DOHH2 (cell line): ENCODE measurements around the gene SNX33.
A peak's percentile ranks its signal among the peaks of the same experiment; 100 is the strongest.
"Not testable (repeated sequence)": the region's sequence is repeated elsewhere in the genome, so short reads cannot be mapped to it uniquely, and the experiment has no call there.

ENCODE experiments used
- H3F3A ChIP-seq: fragments of 200-600 bp; sonication (generic), shearing (Covaris generic); 2 replicates; pipeline ENCODE4 v1.6.0; 2016; ENCODE audit warnings: antibody characterized with exemption, mild to moderate bottlenecking; ENCODE audit not compliant: control insufficient read depth, insufficient read depth
- H3K27ac ChIP-seq: fragments of 200-600 bp; sonication (generic); 2 replicates; pipeline ENCODE4 v1.5.1; 2014; ENCODE audit warnings: low read depth, mild to moderate bottlenecking, low read length, moderate library complexity
- H3K27me3 ChIP-seq: fragments of 200-600 bp; sonication (generic); 2 replicates; pipeline ENCODE4 v1.6.1; 2014; ENCODE audit warnings: mild to moderate bottlenecking, low read length, mixed read lengths; ENCODE audit not compliant: control insufficient read depth
- H3K36me3 ChIP-seq: fragments of 200-600 bp; sonication (generic); 2 replicates; pipeline ENCODE4 v1.6.1; 2014; ENCODE audit warnings: mild to moderate bottlenecking, low read length, moderate library complexity, mixed read lengths; ENCODE audit not compliant: control insufficient read depth
- H3K4me1 ChIP-seq: fragments of 200-600 bp; sonication (generic); 2 replicates; pipeline ENCODE4 v1.6.1; 2014; ENCODE audit warnings: mild to moderate bottlenecking, low read length, mixed read lengths; ENCODE audit not compliant: control insufficient read depth
- H3K4me2 ChIP-seq: fragments of 200-600 bp; sonication (generic); 2 replicates; pipeline ENCODE4 v1.6.0; 2014; ENCODE audit warnings: mild to moderate bottlenecking, low read length, moderate library complexity
- H3K4me3 ChIP-seq: fragments of 200-600 bp; sonication (generic); 2 replicates; pipeline ENCODE4 v1.5.1; 2014; ENCODE audit warnings: mild to moderate bottlenecking, low read length, mixed read lengths
- H3K79me2 ChIP-seq: fragments of 200-600 bp; sonication (generic); 2 replicates; pipeline ENCODE4 v1.6.1; 2014; ENCODE audit warnings: mild to moderate bottlenecking, low read length, mixed read lengths; ENCODE audit not compliant: control insufficient read depth
- H3K9me2 ChIP-seq: fragments of 200-600 bp; sonication (generic); replicated peaks from 2 replicates; pipeline ENCODE4 v1.6.1; 2014; ENCODE audit warnings: mild to moderate bottlenecking, low read length, mixed read lengths; ENCODE audit not compliant: control insufficient read depth
- H3K9me3 ChIP-seq: fragments of 200-600 bp; sonication (generic); 2 replicates; pipeline ENCODE4 v1.6.1; 2014; ENCODE audit warnings: antibody characterized with exemption, low read length, mixed read lengths; ENCODE audit not compliant: control insufficient read depth, insufficient read depth
- H4K20me1 ChIP-seq: fragments of 200-600 bp; sonication (generic); 2 replicates; pipeline ENCODE4 v1.6.0; 2014; ENCODE audit warnings: low read depth, mild to moderate bottlenecking, antibody characterized with exemption, low read length, moderate library complexity; ENCODE audit not compliant: control insufficient read depth, insufficient read depth
- CTCF ChIP-seq: fragments of 200-600 bp; sonication (generic); IDR thresholded peaks from one replicate; pipeline ENCODE4 v1.5.1; 2014; ENCODE audit warnings: antibody characterized with exemption, mild to moderate bottlenecking, low read depth, low read length; ENCODE audit not compliant: poor library complexity, severe bottlenecking
- EZH2phosphoT487 ChIP-seq: fragments of 200-600 bp; sonication (generic); IDR thresholded peaks from 2 replicates; pipeline ENCODE4 v1.6.1; 2017; ENCODE audit warnings: borderline replicate concordance, mild to moderate bottlenecking, antibody characterized with exemption, low read length, moderate library complexity, mixed read lengths

The SNX33 gene

DNA sequence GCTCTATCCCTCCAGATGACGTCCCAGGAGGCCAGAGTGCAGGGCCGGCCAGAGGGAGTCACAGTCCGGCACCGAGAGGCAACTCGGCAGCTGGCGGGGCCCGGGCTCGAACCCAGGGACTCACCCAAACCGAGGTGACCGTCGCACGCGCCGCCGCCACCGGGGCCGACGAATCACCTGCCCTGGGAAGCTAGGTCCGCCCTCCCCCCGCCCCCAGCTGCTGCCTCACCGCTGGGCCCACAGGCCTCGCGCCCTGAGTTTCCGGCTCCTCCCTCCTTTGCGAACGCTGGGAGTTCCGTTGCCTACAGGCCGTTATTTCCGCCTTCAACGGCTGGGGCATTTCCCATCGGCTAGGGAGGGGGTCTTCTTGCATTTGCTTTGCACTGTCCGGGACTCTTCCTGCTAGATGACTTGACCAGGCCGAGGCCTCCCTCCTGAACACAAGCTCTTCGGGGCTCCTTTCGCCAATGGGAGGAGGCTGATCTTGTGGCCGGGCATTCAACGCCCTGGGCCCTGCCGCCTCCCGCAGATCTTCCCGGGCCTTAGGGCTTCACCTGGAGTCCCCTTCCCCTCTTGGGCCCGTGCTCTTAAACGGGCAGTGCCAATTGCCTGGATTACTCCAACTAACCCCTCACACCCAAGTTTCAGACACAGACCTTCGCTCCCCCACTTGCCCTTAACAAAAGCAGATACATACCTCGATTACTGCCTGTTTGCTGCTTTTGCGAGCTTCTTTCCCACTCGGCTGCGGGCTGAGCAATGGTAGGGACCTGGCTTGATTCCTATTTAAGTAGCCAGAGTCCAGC lies 22.0 kb upstream of the SNX33 start, which contains the start of gene SNUPN:
Gene SNUPN (minus strand): TSS at position 184 of the 806 bp plus-strand sequence. CDS start 4,674 bp downstream, outside the sequence.
- Histone ChIP-seq H3K36me3 (peaks cover 9% of the 10 kb centered on the region), H4K20me1 (no peaks in the 10 kb centered on the region), H3K9me2 (no peaks in the 10 kb centered on the region), H3K9me3 (no peaks in the 10 kb centered on the region), H3K79me2 (0 out of 2 replicates have a peak, but pooled peaks cover 2% of the 10 kb centered on the region), H3F3A (peaks cover 7% of the 10 kb centered on the region; the same call in 1 of the 2 replicates), H3K4me3 (peak within 1 kb of the TSS; percentile 80), H3K4me1 (peaks cover 7% of the 10 kb centered on the region), H3K27ac (peak within 1 kb of the TSS; percentile 93), H3K4me2 (peak within 1 kb of the TSS; percentile 92), H3K27me3 (no peaks in the 10 kb centered on the region)
- TF ChIP-seq EZH2phosphoT487 (no peak), CTCF (no peak)

DNA sequence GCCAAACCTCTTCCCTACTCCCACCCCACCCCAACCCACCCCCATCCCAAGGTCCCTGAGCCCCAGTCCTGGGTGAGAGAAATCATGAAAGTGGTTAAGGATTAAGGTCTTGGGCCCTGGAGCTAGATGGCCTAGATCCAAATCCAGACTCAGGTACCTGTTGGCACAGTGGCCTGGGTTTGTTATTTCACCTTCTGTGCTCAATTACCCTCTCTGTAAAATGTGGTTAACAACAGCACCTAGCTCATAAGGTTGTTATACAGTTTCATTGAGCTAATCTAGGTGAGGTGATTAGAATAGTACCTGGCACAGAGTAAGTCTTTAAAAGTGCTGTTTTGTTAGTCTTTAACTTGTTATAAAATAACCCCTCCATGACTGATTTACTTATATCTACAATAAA lies 15.8 kb upstream of the SNX33 start:
- Histone ChIP-seq H3K9me2 (no peaks in the 10 kb centered on the region), H4K20me1 (0 out of 2 replicates have a peak, but pooled peaks cover 1% of the 10 kb centered on the region), H3K79me2 (peaks cover 11% of the 10 kb centered on the region), H3F3A (0 out of 2 replicates have a peak, but pooled peaks cover 2% of the 10 kb centered on the region), H3K27me3 (no peaks in the 10 kb centered on the region), H3K4me3 (no peak overlapping the region), H3K9me3 (no peaks in the 10 kb centered on the region), H3K4me1 (peaks cover 2% of the 10 kb centered on the region), H3K36me3 (peaks cover 2% of the 10 kb centered on the region), H3K4me2 (no peak overlapping the region), H3K27ac (no peak overlapping the region)
- no peak for TF ChIP-seq EZH2phosphoT487

- not testable (repeated sequence) for H3K27ac ChIP-seq, H3K9me3 ChIP-seq, H3K4me3 ChIP-seq, H3K9me2 ChIP-seq, H3K4me2 ChIP-seq, H3K27me3 ChIP-seq, H3F3A ChIP-seq
- peaks cover 18% of the 10 kb centered on the region for H4K20me1 ChIP-seq
- H3K4me1 ChIP-seq: peaks cover 19% of the 10 kb centered on the region
- H3K79me2 ChIP-seq: peaks cover 31% of the 10 kb centered on the region
- peaks cover 22% of the 10 kb centered on the region for H3K36me3 ChIP-seq
Measured at GRCh38 chr15:75633922-75634321, 13.8 kb upstream of the SNX33 start.

DNA sequence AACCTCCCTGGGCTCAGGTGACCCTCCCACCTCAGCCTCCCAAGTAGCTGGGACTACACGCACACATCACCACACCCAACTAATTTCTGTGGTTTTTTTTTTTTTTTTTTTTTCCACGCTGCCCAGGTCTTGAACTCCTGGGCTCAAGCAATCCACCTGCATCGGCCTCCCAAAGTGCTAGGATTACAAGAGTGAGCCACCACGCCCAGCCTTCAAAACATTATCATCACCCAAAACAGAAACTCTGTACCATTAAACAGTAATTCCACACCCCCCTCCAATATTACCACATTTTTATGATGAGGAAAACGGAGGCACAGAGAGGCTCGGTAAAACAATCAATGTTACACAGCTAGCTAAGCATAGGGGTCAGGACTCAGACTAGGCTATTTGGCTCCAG lies 11.7 kb upstream of the SNX33 start:
- Histone ChIP-seq H3K27ac (no peak overlapping the region), H3K9me2 (no peaks in the 10 kb centered on the region), H3K4me2 (no peak overlapping the region), H3K36me3 (peaks cover 34% of the 10 kb centered on the region), H4K20me1 (peaks cover 22% of the 10 kb centered on the region), H3K79me2 (peaks cover 45% of the 10 kb centered on the region), H3K27me3 (no peaks in the 10 kb centered on the region), H3K4me3 (no peak overlapping the region), H3K4me1 (peaks cover 21% of the 10 kb centered on the region), H3K9me3 (no peaks in the 10 kb centered on the region), H3F3A (peaks cover 5% of the 10 kb centered on the region)
- TF ChIP-seq CTCF: no peak
- TF ChIP-seq EZH2phosphoT487: no peak
